SK-N-SH treated with all-trans-retinoic acid at 6 μM for 48 hours (cell line): ENCODE data around the gene PDCD2L.

ENCODE experiments used
- ATAC-seq: fragments of 200-7000 bp; cut with Tn5 transposase; 3 replicates; pipeline ENCODE4 v1.9.1; 2020; ENCODE audit warnings: mild to moderate bottlenecking, moderate library complexity
- CREB5 ChIP-seq: fragments of 250-450 bp; sonication (Bioruptor Pico); IDR thresholded peaks from 2 replicates; pipeline ENCODE4 v1.5.1; 2020; ENCODE audit warnings: low read depth, mild to moderate bottlenecking, moderate library complexity
- CSDC2 ChIP-seq: fragments of 250-450 bp; sonication (Bioruptor Pico); IDR thresholded peaks from 2 replicates; pipeline ENCODE4 v1.5.0; 2020; ENCODE audit warnings: mild to moderate bottlenecking, moderate library complexity
- CSRNP3 ChIP-seq: fragments of 250-450 bp; sonication (Bioruptor Pico); IDR thresholded peaks from 2 replicates; pipeline ENCODE4 v1.5.1; 2021; ENCODE audit warnings: mild to moderate bottlenecking, moderate library complexity
- ESRRG ChIP-seq: fragments of 250-450 bp; sonication (Bioruptor Pico); IDR thresholded peaks from 2 replicates; pipeline ENCODE4 v1.6.1; 2021; ENCODE audit warnings: mild to moderate bottlenecking
- GLIS3 ChIP-seq: fragments of 250-450 bp; sonication (Bioruptor Pico); IDR thresholded peaks from 2 replicates; pipeline ENCODE4 v1.5.0; 2020; ENCODE audit warnings: mild to moderate bottlenecking, moderate library complexity
- ISL1 ChIP-seq: fragments of 250-450 bp; sonication (Bioruptor Pico); IDR thresholded peaks from 2 replicates; pipeline ENCODE4 v2.1.2; 2022; ENCODE audit warnings: mild to moderate bottlenecking, moderate library complexity
- OSR1 ChIP-seq: fragments of 250-450 bp; sonication (Bioruptor Pico); IDR thresholded peaks from 2 replicates; pipeline ENCODE4 v1.8.0; 2022; ENCODE audit warnings: moderate library complexity, mild to moderate bottlenecking, inconsistent platforms
- PATZ1 ChIP-seq: fragments of 250-450 bp; sonication (Bioruptor Pico); IDR thresholded peaks from 2 replicates; pipeline ENCODE4 v1.8.0; 2020; ENCODE audit warnings: mild to moderate bottlenecking, moderate library complexity, borderline replicate concordance
- POU6F1 ChIP-seq: fragments of 250-450 bp; sonication (Bioruptor Pico); IDR thresholded peaks from 2 replicates; pipeline ENCODE4 v1.8.0; 2021; ENCODE audit warnings: low read depth, mild to moderate bottlenecking, moderate library complexity, borderline replicate concordance
- RARB ChIP-seq: fragments of 250-450 bp; sonication (Bioruptor Pico); IDR thresholded peaks from 2 replicates; pipeline ENCODE4 v1.8.0; 2021; ENCODE audit warnings: mild to moderate bottlenecking, moderate library complexity
- SNAI2 ChIP-seq: fragments of 250-450 bp; sonication (Bioruptor Pico); IDR thresholded peaks from 2 replicates; pipeline ENCODE4 v1.5.0; 2020; ENCODE audit warnings: mild to moderate bottlenecking, moderate library complexity
- TCF4 ChIP-seq: fragments of 250-450 bp; sonication (Bioruptor Pico); IDR thresholded peaks from 2 replicates; pipeline ENCODE4 v1.8.0; 2021; ENCODE audit warnings: mild to moderate bottlenecking, moderate library complexity, borderline replicate concordance
- TSHZ2 ChIP-seq: fragments of 250-450 bp; sonication (Bioruptor Pico); IDR thresholded peaks from 2 replicates; pipeline ENCODE4 v1.5.0; 2020; ENCODE audit warnings: mild to moderate bottlenecking, moderate library complexity
- ZC3H10 ChIP-seq: fragments of 250-450 bp; sonication (Bioruptor Pico); IDR thresholded peaks from 2 replicates; pipeline ENCODE4 v1.5.1; 2021; ENCODE audit warnings: mild to moderate bottlenecking, moderate library complexity
- ZFP3 ChIP-seq: fragments of 250-450 bp; sonication (Bioruptor Pico); IDR thresholded peaks from 2 replicates; pipeline ENCODE4 v1.5.0; 2020; ENCODE audit warnings: mild to moderate bottlenecking, moderate library complexity
- ZNF565 ChIP-seq: fragments of 450-650 bp; formaldehyde crosslinking; conservative IDR thresholded peaks from 2 replicates; pipeline ENCODE4 v1.5.0; 2020; ENCODE audit warnings: low read depth, mild to moderate bottlenecking, moderate library complexity
- ZNF8 ChIP-seq: fragments of 450-650 bp; formaldehyde crosslinking; IDR thresholded peaks from 2 replicates; pipeline ENCODE4 v1.5.0; 2020; ENCODE audit warnings: mild to moderate bottlenecking, moderate library complexity

The PDCD2L gene

GRCh38 chr19:34409189-34410164 is 5.3 kb downstream of the PDCD2L start:
- TF ChIP-seq TCF4 (CRISPR knock-in tag) (no peak), RARB (CRISPR knock-in tag) (no peak), GLIS3 (CRISPR knock-in tag) (no peak), OSR1 (CRISPR knock-in tag) (no peak), SNAI2 (CRISPR knock-in tag) (no peak), PATZ1 (CRISPR knock-in tag) (no peak), ZNF565 (CRISPR knock-in tag) (no peak), ISL1 (CRISPR knock-in tag) (no peak), CSDC2 (CRISPR knock-in tag) (no peak), CREB5 (CRISPR knock-in tag) (no peak)
- no peak for ATAC-seq

- no peak for ATAC-seq
- TF ChIP-seq CSRNP3 (CRISPR knock-in tag) (no peak), ZFP3 (no peak), ZNF8 (CRISPR knock-in tag) (no peak), OSR1 (CRISPR knock-in tag) (no peak), GLIS3 (CRISPR knock-in tag) (no peak), TSHZ2 (CRISPR knock-in tag) (no peak), TCF4 (CRISPR knock-in tag) (no peak), POU6F1 (CRISPR knock-in tag) (no peak), ZC3H10 (CRISPR knock-in tag) (no peak), SNAI2 (CRISPR knock-in tag) (no peak), ISL1 (CRISPR knock-in tag) (no peak), CREB5 (CRISPR knock-in tag) (no peak), ESRRG (CRISPR knock-in tag) (no peak)
These were observed 7.0 kb downstream of the PDCD2L start for GRCh38 chr19:34411216-34411615.
